Measurements from ENCODE around the gene DGKQ.
"Not testable (repeated sequence)": the region's sequence is repeated elsewhere in the genome, so short reads cannot be mapped to it uniquely, and the experiment has no call there.

DGKQ gene

GRCh38 chr4:925771-926500, 47.4 kb downstream of the DGKQ start:
- no peak for TF ChIP-seq SPI1 (IDR thresholded peaks at IDR 0.05; ENCODE audit: borderline replicate concordance, low read depth)
- Histone ChIP-seq H3K27me3 (ENCODE audit: insufficient read depth, poor library complexity, severe bottlenecking) (no peaks in the 10 kb centered on the region), H3K4me3 (replicated peaks; ENCODE audit: insufficient read depth, low read length) (no peak overlapping the region), H3K27ac (replicated peaks) (no peak overlapping the region)
- no peak for DNase-seq (ENCODE audit: low read depth in 1 of 2, low spot score in 1 of 2)

DNA sequence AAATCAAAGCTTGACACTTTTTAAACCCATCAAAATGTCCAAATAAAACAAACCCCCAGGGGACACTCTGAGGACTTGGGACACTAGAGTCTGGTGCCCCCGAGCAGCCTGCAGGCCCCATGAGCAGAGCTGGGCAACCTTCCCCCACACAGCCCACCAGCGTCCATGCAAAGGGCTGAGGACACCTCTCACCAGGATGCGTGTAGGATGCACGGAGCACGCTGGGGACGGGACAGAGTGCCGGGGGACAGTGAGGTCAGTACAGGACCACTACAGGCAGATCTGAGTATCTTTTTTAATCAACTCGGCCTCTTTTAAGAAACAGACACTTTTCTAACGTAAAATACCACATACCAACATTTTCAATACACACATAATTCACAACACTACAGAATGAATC, 48.2 kb downstream of the DGKQ start:
- Histone ChIP-seq H3K27ac (replicated peaks) (no peak overlapping the region), H3K27me3 (ENCODE audit: insufficient read depth, poor library complexity, severe bottlenecking) (no peaks in the 10 kb centered on the region), H3K4me3 (replicated peaks; ENCODE audit: insufficient read depth, low read length) (no peak overlapping the region)
- DNase-seq (ENCODE audit: low read depth in 1 of 2, low spot score in 1 of 2) = no peak
- TF ChIP-seq POLR2AphosphoS5 (IDR thresholded peaks at IDR 0.05; ENCODE audit: low read depth) = no peak

GRCh38 chr4:924107-925096, 49.0 kb downstream of the DGKQ start:
- no peak for TF ChIP-seq GABPA (IDR thresholded peaks at IDR 0.05; ENCODE audit: low read depth)
- TF ChIP-seq CTCF (IDR thresholded peaks at IDR 0.05; ENCODE audit: insufficient read depth, low read length) = no peak
- TF ChIP-seq SPI1 (IDR thresholded peaks at IDR 0.05; ENCODE audit: borderline replicate concordance, low read depth) = peak; percentile 63; the same call in 1 of the 2 replicates
- DNase-seq (ENCODE audit: low read depth in 1 of 2, low spot score in 1 of 2) = no peak
- H3K27ac ChIP-seq (replicated peaks) = no peak overlapping the region

DNA sequence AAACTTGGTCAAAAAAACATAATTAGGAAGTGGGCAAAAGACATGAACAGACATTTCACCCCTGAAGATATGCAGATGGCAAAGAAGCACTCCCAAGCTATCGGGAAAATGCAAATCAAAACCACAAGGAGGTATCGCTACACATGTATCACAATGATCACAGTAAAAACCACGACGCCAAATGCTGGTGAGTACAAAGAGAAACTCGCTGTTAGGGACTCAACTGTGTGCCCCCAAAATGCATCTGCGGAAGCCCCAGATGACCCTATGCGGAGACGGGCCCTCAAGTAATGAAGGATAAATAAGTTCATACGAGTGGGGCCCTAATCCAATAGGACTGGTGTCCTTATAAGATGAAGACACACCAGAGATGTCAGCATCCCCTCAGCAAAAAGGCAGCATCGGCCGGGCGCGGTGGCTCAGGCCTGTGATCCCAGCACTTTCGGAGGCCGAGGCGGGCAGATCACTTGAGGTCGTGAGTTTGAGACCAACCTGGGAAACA, 51.5 kb downstream of the DGKQ start:
- TF ChIP-seq REST (IDR thresholded peaks at IDR 0.05; ENCODE audit: insufficient replicate concordance, low read depth) = no peak
- no peak for TF ChIP-seq POLR2AphosphoS5 (IDR thresholded peaks at IDR 0.05; ENCODE audit: low read depth)
- no peak for TF ChIP-seq GABPA (IDR thresholded peaks at IDR 0.05; ENCODE audit: low read depth)
- no peak for TF ChIP-seq SPI1 (IDR thresholded peaks at IDR 0.05; ENCODE audit: borderline replicate concordance, low read depth)
- TF ChIP-seq CTCF (IDR thresholded peaks at IDR 0.05; ENCODE audit: insufficient read depth, low read length) = no peak
- H3K27ac ChIP-seq (replicated peaks) = no peak overlapping the region
- no peak for DNase-seq (ENCODE audit: low read depth in 1 of 2, low spot score in 1 of 2)
- H3K4me3 ChIP-seq (replicated peaks; ENCODE audit: insufficient read depth, low read length) = no peak overlapping the region
- H3K27me3 ChIP-seq (ENCODE audit: insufficient read depth, poor library complexity, severe bottlenecking) = no peaks in the 10 kb centered on the region

More at GRCh38 chr4:924107-925096, 49.0 kb downstream of the DGKQ start:
- no peaks in the 10 kb centered on the region for H3K27me3 ChIP-seq (ENCODE audit: insufficient read depth, poor library complexity, severe bottlenecking)
- no peak overlapping the region for H3K4me3 ChIP-seq (replicated peaks; ENCODE audit: insufficient read depth, low read length)

- not testable (repeated sequence) for H3K27ac ChIP-seq (replicated peaks); H3K27me3 ChIP-seq (ENCODE audit: insufficient read depth, poor library complexity, severe bottlenecking); DNase-seq (ENCODE audit: low read depth in 1 of 2, low spot score in 1 of 2); H3K4me3 ChIP-seq (replicated peaks; ENCODE audit: insufficient read depth, low read length)
Observed at GRCh38 chr4:919004-919680, 54.2 kb downstream of the DGKQ start.

GRCh38 chr4:918591-918990, 54.8 kb downstream of the DGKQ start:
- not testable (repeated sequence) for H3K27ac ChIP-seq (replicated peaks); H3K27me3 ChIP-seq (ENCODE audit: insufficient read depth, poor library complexity, severe bottlenecking)

More at GRCh38 chr4:918591-918990, 54.8 kb downstream of the DGKQ start:
- DNase-seq (ENCODE audit: low read depth in 1 of 2, low spot score in 1 of 2); H3K4me3 ChIP-seq (replicated peaks; ENCODE audit: insufficient read depth, low read length): not testable (repeated sequence)

Measured in HL-60 (cell line).